Measurements from ENCODE around the gene RAC3. TPM values are rescaled to one million over a fixed set of nuclear protein-coding genes. Genes with fewer than 3 reads are reported as not detected.

The RAC3 gene
- total RNA-seq, 1 donor = 0.63 TPM

Other genes with a start within 250 kb of the RAC3 start
- gene GCGR, start 227.5 kb upstream of the RAC3 start, total RNA-seq = not detected
- 32.3 TPM for gene MCRIP1, start 198.4 kb upstream of the RAC3 start, total RNA-seq
- not detected for gene PPP1R27, start 196.6 kb upstream of the RAC3 start, total RNA-seq
- 239 TPM for gene P4HB, start 171.1 kb upstream of the RAC3 start, total RNA-seq
- gene ARHGDIA, start 160.3 kb upstream of the RAC3 start, total RNA-seq = 189 TPM
- 77.9 TPM for gene ALYREF, start 140.1 kb upstream of the RAC3 start, total RNA-seq
- 36.3 TPM for gene ANAPC11, start 140.0 kb upstream of the RAC3 start, total RNA-seq
- gene NPB, start 129.4 kb upstream of the RAC3 start, total RNA-seq = 0.10 TPM
- 10.6 TPM for gene PCYT2, start 120.3 kb upstream of the RAC3 start, total RNA-seq
- gene SIRT7, start 113.5 kb upstream of the RAC3 start, total RNA-seq = 21.6 TPM
- gene MAFG, start 103.9 kb upstream of the RAC3 start, total RNA-seq = 14.9 TPM
- 0.52 TPM for gene PYCR1, start 94.4 kb upstream of the RAC3 start, total RNA-seq
- gene MYADML2, start 84.4 kb upstream of the RAC3 start, total RNA-seq = not detected
- gene NOTUM, start 70.5 kb upstream of the RAC3 start, total RNA-seq = not detected
- 10.3 TPM for gene ASPSCR1, start 54.0 kb upstream of the RAC3 start, total RNA-seq
- 18.6 TPM for gene CENPX, start 8.8 kb upstream of the RAC3 start, total RNA-seq
- 5.5 TPM for gene LRRC45, start 8.4 kb upstream of the RAC3 start, total RNA-seq
- gene DCXR, start 6.0 kb downstream of the RAC3 start, total RNA-seq = 25.2 TPM
- gene RFNG, start 20.1 kb downstream of the RAC3 start, total RNA-seq = 13.7 TPM
- gene GPS1, start 20.2 kb downstream of the RAC3 start, total RNA-seq = 47.4 TPM
- 73.6 TPM for gene DUS1L, start 34.1 kb downstream of the RAC3 start, total RNA-seq
- gene FASN, start 66.6 kb downstream of the RAC3 start, total RNA-seq = 21.8 TPM
- gene CCDC57, start 181.2 kb downstream of the RAC3 start, total RNA-seq = 36.6 TPM
- gene SLC16A3, start 197.4 kb downstream of the RAC3 start, total RNA-seq = 105 TPM
- 89.3 TPM for gene CSNK1D, start 242.0 kb downstream of the RAC3 start, total RNA-seq

Measured in mononuclear cell (primary cell).